Left renal pelvis (tissue), 4 donors: ENCODE measurements around the gene PCBP3. TPM values are rescaled to one million over a fixed set of nuclear protein-coding genes. Genes with fewer than 3 reads are reported as not detected.

Experiments used
- polyA plus RNA-seq, 4 donors: library from polyadenylated mRNA; unstranded; fragments of 120-200 nt; gene quantifications; one replicate each; pipeline ENCODE4 v1.2.1, GENCODE V29; 2013; ENCODE audit not compliant: insufficient read length in 4 of 4

PCBP3 gene
- polyA plus RNA-seq, 4 donors: 1.3 to 2.2 (median 1.8) TPM

Other genes starting within 250 kb of the PCBP3 start
- 100 to 1,000 TPM in 3 of 4 donors, 10 to 100 TPM in 1; 57.4 to 211 (median 114) TPM for gene COL18A1, start 238.6 kb upstream of the PCBP3 start, polyA plus RNA-seq
- 10 to 100 TPM; 24.8 to 61.9 (median 43.3) TPM for gene SLC19A1, start 101.3 kb upstream of the PCBP3 start, polyA plus RNA-seq